Thyroid gland (tissue), 4 donors: ENCODE results near the gene POMT1.

ENCODE experiments used
- CTCF ChIP-seq, 6 experiments: fragments of 200-600 bp in 3 of 6; fragments of 450-650 bp in 3 of 6; sonication (generic) in 3 of 6; IDR thresholded peaks; one replicate each; pipeline ENCODE4 v1.5.1; 2016 to 2019; ENCODE audit warnings: antibody characterized with exemption in 6 of 6, mild to moderate bottlenecking in 2 of 6, inconsistent platforms in 1 of 6, moderate library complexity in 1 of 6
- POLR2A ChIP-seq, 2 donors: fragments of 450-650 bp; IDR thresholded peaks; one replicate each; pipeline ENCODE4 v1.6.1; 2017; ENCODE audit warnings: antibody characterized with exemption in 2 of 2, mild to moderate bottlenecking in 2 of 2, moderate library complexity in 1 of 2

GRCh38 chr9:131487621-131488031 is 15.1 kb upstream of the POMT1 start:
- TF ChIP-seq CTCF (IDR thresholded peaks at IDR 0.05) (no peak), POLR2A (IDR thresholded peaks at IDR 0.05) (no peak)
